GM20431 (cell line): ENCODE data around the gene NEDD4L.
"Not testable (repeated sequence)": the region's sequence is repeated elsewhere in the genome, so short reads cannot be mapped to it uniquely, and the experiment has no call there.

ENCODE experiments used
- in situ Hi-C: fragments of 300-500 bp; cut with MseI, MboI; formaldehyde crosslinking; loops from one replicate; pipeline ENCODE4 v1.15.0; 2020; ENCODE audit warnings: low sequenced_read_pairs; ENCODE audit not compliant: unreplicated experiment

NEDD4L gene

GRCh38 chr18:58043491-58044369, at the start of gene NEDD4L:
TSS of gene NEDD4L (plus strand) at chr18:58044226. CDS start at chr18:58044661, 435 bp downstream.
- in situ Hi-C loops = loop anchor here (10.0 kb wide), 1 partner anchor 81 kb away; no protein-coding TSS in a partner anchor

GRCh38 chr18:57995331-57995730, 48.7 kb upstream of the NEDD4L start:
- in situ Hi-C loops = no loop called here

DNA sequence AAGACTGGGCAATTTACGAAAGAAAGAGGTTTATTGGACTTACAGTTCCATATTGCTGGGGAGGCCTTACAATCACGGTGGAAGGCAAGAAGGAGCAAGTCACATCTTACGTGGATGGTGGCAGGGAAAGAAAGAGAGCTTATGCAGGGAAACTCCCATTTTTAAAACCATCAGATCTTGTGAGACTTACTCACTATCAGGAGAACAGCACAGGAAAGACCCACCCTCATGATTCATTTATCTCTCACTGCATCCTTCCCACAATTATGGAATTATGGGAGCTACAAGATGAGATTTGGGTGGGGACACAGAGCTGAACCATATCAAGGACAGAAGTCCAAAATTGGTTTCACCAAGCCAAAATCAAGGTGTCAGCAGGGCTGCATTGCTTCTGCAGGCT, 47.1 kb upstream of the NEDD4L start:
- in situ Hi-C loops = not testable (repeated sequence)

DNA sequence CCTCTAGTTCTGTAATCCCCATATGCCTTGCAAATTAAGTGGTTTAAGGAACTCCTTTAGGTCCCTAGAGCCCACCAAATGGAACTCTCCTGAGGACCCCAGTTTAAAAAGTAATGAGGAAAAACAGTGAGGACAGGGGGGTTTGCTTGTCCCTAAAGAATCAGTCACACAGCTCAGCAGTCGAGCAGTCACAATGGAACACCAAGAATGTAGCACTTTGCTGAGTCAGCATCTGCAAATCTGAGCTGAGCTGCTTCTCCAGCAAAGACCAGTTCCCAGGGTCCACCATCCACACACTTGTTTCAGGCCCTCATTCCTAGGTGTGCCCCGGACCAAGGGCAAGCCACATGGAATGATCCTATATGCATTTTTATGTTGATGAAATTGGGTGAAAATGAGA, 46.2 kb upstream of the NEDD4L start:
- in situ Hi-C loops = no loop called here

- in situ Hi-C loops = no loop called here
Observed at GRCh38 chr18:57998461-57998860, 45.6 kb upstream of the NEDD4L start.

DNA sequence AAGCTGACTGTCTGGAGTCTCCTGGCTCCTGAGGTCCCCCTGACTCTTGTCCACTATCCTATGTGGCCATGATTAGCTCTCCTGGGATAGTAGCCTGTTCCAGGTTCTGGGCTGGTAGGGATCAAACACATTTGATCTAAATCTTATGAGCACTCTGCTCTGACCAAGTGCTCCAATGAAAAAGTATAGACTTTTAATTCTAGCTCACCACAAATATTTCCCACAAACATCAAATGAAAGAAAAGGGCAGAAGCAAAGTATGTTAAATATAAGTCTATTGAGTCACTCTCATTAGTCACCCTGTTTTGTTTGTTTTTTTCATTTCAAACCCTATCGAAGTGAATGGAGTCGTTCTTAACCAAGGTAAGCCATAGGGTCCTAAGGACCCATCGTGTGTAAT, 39.7 kb upstream of the NEDD4L start:
- in situ Hi-C loops = no loop called here

DNA sequence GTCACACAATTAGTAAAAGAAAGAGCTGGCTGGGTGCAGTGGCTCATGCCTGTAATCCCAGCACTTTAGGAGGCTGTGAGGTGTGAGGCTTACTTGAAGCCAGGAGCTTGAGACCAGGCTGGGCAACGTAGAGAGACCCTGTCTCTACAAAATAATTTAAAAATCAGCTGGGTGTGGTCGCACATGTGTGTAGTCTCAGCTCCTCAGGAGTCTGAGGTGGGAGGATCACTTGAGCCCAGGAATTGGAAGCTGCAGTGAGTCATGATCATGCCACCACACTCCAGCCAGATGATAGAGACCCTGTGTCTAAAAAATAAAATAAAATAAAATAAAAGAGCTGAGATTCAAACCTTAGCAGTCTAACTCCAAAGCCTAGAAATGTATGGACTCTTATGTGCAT, 39.0 kb upstream of the NEDD4L start:
- in situ Hi-C loops = no loop called here

DNA sequence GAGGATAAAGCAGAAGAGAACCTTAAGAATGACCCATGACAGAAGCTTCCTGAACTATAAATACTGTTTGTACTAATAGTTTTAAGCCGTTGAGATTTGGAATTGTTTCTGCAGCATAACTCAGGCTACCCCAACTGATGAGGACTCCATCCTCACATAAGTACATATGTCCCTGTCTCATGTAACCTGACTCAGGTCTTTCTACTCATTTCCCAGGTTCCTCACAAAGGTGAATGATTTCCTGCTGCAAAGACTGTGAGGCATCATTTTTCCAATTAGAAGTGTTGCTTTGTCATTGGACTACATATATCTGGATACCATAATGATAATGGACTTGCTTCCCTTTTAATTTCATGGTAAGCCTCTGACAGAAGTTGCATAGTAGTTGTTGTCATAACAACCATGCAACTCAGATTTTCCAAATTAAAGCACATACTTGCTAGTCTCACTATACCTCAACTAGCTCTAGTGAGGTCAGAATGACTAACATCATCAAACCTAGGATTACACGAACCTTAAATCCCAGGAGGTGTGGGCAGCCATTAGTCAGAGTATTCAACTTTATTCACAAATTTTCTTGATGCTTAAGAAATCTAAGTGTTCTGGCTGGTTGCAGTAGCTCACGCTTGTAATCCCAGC, 38.0 kb upstream of the NEDD4L start:
- in situ Hi-C loops = no loop called here

DNA sequence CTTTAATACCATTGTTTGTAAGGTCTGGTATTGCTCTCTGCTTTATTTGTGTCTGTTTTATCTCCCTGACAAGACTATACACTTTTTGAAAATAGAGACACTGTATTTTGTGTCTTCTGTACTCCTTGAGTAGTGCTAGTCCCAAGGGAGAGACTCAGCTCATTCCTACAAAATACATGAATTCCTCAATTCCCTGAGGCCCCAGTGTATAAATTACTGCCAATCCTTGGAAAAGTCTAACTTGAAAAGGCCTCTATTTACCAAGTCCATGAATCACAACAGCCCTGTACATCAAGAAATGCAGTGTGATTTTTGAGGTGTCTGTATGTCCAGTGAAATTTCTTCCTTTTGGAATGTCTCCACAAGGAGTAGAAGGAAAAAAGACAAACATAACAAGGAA, 34.9 kb upstream of the NEDD4L start:
- in situ Hi-C loops = no loop called here

GRCh38 chr18:58010265-58010664, 33.8 kb upstream of the NEDD4L start:
- in situ Hi-C loops = no loop called here

DNA sequence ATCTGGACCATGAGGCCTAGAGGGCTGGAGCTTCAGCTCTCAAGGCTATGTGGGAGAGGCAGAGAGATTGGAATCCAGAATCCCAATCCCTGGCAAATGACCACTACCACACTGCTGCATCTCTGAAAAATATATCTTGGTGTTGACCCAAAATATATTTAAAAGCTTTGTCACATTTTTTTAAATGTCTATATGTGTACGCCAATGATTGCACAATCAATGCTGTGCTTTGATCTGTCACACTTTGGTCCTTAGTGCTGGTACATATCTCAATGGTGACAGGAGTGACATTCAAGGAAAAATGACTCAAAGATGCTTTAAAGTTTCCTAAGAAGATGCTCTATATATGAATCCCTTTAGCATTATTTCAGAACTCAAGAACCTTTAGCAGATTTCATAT, 31.7 kb upstream of the NEDD4L start:
- in situ Hi-C loops = no loop called here

DNA sequence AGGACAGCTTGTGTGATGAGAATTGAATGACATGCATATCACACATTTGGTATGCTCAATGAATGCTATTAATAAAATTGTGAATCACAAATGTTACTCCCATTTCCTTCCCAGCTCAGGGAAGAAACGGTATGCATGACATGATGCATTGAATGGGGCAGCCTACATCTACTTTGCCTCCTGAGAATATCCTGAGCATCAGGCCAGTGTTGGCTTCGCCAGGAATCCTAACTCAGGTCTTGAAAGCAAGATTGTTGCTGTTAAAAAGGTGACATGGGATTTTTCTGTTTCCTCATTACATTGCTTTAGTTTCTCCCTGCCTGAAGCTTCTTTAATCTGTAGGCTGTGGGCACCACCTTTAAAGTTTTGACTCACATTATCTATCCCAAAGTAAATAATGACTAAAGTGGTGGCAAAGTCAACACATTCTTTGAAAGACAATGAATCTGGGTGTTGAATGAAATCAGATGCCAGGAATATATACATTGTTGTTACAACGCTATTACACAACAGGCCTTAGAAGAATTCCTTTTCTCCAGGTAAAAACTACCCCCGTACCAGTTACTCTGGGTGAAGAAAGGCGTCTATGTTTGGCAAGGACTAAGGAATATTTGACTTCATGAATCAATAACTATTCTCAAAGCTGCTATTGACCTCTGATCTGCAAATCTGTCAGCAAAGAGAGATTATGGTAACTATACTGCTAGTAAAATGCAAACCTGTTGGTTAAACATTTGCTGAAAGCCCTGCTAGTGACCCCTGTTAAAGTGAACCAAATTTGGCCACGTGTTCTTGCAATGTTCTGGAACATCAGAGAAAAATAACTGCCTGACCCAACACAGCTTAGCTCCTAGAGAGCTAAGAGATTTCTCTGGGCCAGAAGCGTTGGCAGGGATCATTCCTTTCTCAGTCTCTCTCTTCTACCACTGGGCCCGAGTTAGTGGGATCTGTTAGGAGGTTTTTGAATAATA, 30.5 kb upstream of the NEDD4L start:
- in situ Hi-C loops = no loop called here

- in situ Hi-C loops = no loop called here
Observed at GRCh38 chr18:58015065-58015780, 28.8 kb upstream of the NEDD4L start.

GRCh38 chr18:58017267-58017666, 26.8 kb upstream of the NEDD4L start:
- in situ Hi-C loops = no loop called here

DNA sequence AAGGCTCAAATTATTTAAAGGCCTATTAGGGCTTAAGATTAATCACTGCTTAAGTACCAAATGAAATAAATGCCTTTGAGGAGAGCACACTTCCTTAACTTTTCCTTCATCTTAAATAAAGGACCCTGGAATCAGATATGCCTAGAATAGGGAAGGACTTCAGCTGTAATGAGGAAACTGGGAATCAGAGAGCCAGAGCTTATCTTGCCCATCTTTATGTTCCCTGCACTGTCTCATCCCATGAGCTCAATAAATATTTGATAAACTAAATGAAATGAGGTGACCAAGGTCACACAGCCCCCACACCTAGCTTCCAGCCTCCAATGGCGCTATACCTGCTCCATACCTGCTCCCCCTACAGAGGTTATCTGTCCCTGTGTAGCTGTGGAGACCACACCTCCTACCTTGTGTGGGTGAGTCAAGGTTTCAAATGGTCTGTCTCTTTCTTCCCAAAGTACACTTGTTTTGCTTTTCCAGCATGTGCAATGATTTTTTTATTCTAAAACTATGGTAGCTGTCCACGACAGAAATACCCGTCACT, 23.4 kb upstream of the NEDD4L start:
- in situ Hi-C loops = no loop called here

- in situ Hi-C loops = no loop called here
Observed at GRCh38 chr18:58021504-58021903, 22.5 kb upstream of the NEDD4L start.

GRCh38 chr18:58023108-58023507, 20.9 kb upstream of the NEDD4L start:
- in situ Hi-C loops = no loop called here

DNA sequence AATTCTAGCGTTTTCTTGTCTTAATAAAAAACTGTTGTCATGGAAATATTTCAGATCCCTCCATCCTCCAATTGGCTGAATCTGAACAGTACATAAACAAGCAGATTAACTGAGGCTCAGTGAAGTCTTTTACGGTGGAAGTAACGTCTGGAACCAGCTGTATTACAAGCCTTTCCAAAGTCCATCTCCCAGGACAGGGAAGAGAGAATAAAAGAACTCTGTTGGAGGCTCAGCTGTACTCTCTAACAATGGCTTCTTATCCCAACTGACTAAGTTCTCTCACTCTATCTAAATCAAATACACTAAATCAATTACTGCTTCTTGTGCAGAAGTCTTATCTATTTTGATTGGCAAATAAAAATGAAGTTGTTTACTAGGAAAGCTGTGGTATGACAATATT, 19.9 kb upstream of the NEDD4L start:
- in situ Hi-C loops = no loop called here

DNA sequence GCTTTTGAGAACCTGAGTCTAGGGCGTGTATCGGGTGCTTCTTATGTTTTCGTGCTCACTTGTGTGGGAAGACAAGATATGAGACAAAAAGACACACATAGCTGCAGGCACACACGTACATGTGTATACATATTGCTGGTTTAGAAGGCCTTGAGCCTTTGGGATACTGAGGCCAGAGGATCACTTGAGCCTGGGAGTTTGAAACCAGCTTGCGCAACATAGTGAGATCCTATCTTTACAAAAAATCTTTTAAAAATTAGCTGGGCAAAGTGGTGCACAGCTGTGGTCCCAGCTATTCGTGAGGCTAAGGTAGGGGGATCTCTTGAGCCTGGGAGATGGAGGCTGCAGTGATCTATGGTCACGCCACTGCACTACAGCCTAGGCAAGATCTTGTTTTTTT, 18.8 kb upstream of the NEDD4L start:
- in situ Hi-C loops = no loop called here

DNA sequence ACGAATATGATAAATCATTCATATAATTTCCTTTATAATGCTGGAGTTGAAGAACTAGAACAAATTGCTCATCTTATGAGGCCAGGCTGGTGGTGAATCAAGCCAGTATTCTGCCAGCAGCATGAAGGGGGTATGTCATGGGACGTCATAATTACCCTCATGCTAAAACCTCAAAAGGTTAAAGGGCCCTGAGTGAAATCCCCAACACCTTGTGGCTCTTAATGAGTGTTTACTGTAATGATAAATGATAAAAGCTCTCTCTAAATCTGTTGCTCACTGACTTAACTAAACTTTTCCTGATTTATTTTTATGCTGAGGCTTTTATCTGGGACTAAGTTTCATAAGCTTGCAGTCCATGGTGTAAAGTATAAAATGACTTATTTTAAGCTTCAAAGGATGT, 18.3 kb upstream of the NEDD4L start:
- in situ Hi-C loops = no loop called here
